HG03196 (cell line): ENCODE data around the gene CACTIN.
"Not testable (repeated sequence)": the region's sequence is repeated elsewhere in the genome, so short reads cannot be mapped to it uniquely, and the experiment has no call there.

ENCODE experiments used
- ATAC-seq: cut with Tn5 transposase; IDR thresholded peaks from one replicate; pipeline ENCODE4 v1.9.1; 2021; ENCODE audit not compliant: unreplicated experiment

Gene CACTIN

GRCh38 chr19:3591876-3592613 is 34.5 kb downstream of the CACTIN start:
- ATAC-seq, result no peak

- no peak for ATAC-seq
These were observed 35.5 kb downstream of the CACTIN start for GRCh38 chr19:3590991-3591659.

DNA sequence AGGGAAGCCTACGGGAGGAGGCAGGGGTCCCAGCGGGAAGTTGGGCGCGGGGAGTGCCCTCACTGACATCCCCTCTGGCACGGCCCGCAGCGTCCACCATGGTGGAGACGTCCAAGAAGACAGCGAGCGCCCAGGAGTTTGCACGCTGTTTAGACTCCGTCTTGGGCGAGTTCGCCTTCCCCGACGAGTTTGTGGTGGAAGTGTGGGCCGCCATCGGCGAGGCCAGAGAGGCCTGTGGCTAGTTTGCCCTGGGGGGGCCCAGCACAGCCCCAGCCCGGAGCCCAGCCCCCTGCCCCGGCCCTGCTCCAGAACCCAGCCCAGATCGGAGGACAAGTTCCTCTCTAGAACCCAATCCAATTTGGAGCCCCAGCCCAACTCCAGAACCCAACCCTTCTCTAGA is 36.6 kb downstream of the CACTIN start:
- no peak for ATAC-seq

DNA sequence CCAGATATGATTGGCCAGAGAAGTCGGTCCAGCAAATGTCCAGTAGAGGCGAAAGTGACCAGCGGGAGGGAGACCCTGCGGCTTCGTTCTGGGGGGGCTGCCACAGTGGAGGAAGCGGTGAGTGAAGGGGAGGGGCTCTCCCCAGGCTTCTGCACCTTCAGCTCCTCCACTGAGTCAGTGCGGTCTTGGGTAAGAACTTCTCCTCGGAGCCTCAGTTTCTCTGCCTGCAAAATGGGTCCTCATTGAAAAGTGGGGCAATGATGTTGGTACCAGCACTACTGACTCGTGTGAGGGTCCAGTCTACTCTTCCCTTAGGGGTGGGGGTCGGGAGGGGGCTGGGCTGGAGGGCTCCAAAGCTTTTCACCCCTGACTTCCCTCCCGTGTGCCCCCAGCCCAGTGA is 37.2 kb downstream of the CACTIN start:
- no peak for ATAC-seq

DNA sequence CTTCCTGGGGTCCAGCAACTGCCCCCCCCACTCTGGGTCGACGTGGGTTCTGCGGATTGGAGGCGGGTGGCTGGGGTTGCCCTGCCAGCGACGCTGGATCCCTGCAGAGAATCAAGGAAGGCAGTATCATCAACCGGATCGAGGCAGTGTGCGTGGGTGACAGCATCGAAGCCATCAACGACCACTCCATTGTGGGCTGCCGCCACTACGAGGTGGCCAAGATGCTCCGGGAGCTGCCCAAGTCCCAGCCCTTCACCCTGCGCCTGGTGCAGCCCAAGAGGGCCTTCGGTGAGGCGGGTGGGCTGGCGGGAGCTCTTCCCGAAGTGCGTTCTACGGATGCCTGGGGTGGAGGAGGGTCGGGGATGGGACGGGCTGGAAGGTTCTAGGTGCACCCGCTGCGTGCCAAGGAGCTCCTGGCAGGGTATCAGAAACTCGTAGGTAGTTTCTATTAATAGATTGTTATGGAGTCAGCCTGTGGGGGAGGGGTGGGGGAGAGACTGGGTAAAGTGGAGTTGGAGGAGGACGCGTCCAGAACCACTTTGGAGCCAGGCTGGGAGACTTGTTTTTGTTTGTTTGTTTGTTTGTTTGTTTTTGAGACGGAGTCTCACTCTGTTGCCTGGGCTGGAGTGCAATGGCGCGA is 39.8 kb downstream of the CACTIN start:
- no peak for ATAC-seq

GRCh38 chr19:3586127-3586626 is 40.4 kb downstream of the CACTIN start:
- no peak for ATAC-seq

- no peak for ATAC-seq
These were observed 41.1 kb downstream of the CACTIN start, which contains the start of gene GIPC3 for GRCh38 chr19:3585301-3586126. Gene GIPC3 (plus strand): TSS chr19:3585478. CDS start chr19:3585598, 120 bp downstream.

GRCh38 chr19:3584036-3584802 is 42.4 kb downstream of the CACTIN start:
- not testable (repeated sequence) for ATAC-seq

DNA sequence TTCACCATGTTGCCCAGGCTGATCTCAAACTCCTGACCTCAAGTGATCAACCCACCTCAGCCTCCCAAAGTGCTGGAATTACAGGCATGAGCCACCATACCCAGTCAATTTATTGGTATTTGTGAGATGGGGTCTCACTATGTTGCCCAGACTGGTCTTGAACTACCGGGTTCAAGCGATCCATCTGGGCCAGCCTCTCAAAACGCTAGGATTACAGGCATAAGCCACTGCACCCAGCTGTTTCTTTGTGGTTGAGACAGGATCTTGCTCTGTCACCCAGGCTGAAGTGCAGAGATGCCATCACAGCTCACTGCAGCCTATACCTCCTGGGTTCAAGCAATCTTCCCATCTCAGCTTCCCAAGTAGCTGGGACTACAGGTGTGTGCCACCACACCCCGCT is 44.8 kb downstream of the CACTIN start:
- not testable (repeated sequence) for ATAC-seq

GRCh38 chr19:3580156-3580934 is 46.2 kb downstream of the CACTIN start:
- ATAC-seq, result no peak

- no peak for ATAC-seq
These were observed 48.2 kb downstream of the CACTIN start for GRCh38 chr19:3578390-3578789.

DNA sequence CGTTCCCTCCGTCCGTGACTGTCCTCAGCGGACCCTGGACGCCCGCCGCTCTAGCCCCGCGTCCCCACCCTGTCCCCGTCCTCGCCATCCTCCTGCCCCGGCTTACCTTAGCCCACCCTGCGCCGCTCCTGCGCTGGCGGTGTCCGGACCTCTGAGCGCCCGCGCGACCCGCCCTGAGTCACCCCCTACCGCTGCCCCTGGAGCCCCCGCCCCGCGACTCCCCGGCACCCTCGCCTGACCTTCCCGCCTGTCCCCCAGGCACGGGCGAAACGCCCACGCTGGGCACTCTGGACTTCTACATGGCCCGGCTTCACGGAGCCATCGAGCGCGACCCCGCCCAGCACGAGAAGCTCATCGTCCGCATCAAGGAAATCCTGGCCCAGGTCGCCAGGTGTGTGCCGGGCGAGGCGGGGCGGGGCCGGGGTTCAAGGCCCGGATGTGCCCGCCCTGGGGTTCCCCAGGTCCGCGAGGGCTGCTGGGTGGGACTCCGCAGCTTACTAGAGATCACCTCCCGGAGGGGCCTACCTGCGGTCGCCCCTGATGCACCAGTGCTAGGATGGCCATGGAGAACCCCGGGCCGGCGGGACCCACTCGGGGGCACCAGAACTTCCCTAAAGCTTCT is 48.8 kb downstream of the CACTIN start:
- ATAC-seq, result no peak

GRCh38 chr19:3576696-3577443 is 49.7 kb downstream of the CACTIN start:
- no peak for ATAC-seq

GRCh38 chr19:3575949-3576673 is 50.5 kb downstream of the CACTIN start:
- no peak for ATAC-seq

GRCh38 chr19:3575260-3575741 is 51.3 kb downstream of the CACTIN start:
- no peak for ATAC-seq

GRCh38 chr19:3573858-3574637 is 52.5 kb downstream of the CACTIN start:
- ATAC-seq, result no peak
